ENCODE results near the gene OR4F15. TPM values are rescaled to one million over a fixed set of nuclear protein-coding genes. Genes with fewer than 3 reads are reported as not detected.
"Not testable (repeated sequence)": the region's sequence is repeated elsewhere in the genome, so short reads cannot be mapped to it uniquely, and the experiment has no call there.

Gene OR4F15
- total RNA-seq, 2 donors from 2014 or later = not detected

GRCh38 chr15:101773496-101774100 is 38.4 kb upstream of the OR4F15 start:
- H3K9ac ChIP-seq (ENCODE audit: low read depth in 2 of 2, low read length in 2 of 2) = no peak overlapping the region
- DNase-seq = no peak
- no peaks in the 10 kb centered on the region for H3K27me3 ChIP-seq
- no peaks in the 10 kb centered on the region for H3K9me3 ChIP-seq
- H3K4me3 ChIP-seq = no peak overlapping the region
- no peaks in the 10 kb centered on the region for H3K4me1 ChIP-seq
- no peak for TF ChIP-seq CTCF (IDR thresholded peaks at IDR 0.05)
- no peak overlapping the region for H3K27ac ChIP-seq
- no peaks in the 10 kb centered on the region for H3K36me3 ChIP-seq
- intact Hi-C loops (cut with DNase I) = no loop called here

GRCh38 chr15:101775136-101775535 is 36.9 kb upstream of the OR4F15 start:
- H3K27me3 ChIP-seq = no peaks in the 10 kb centered on the region
- no peak overlapping the region for H3K9ac ChIP-seq (ENCODE audit: low read depth in 2 of 2, low read length in 2 of 2)
- DNase-seq = no peak
- H3K9me3 ChIP-seq = no peaks in the 10 kb centered on the region
- no peak overlapping the region for H3K27ac ChIP-seq
- intact Hi-C loops (cut with DNase I) = no loop called here
- H3K4me1 ChIP-seq = no peaks in the 10 kb centered on the region
- TF ChIP-seq CTCF (IDR thresholded peaks at IDR 0.05) = no peak
- no peaks in the 10 kb centered on the region for H3K36me3 ChIP-seq
- H3K4me3 ChIP-seq = no peak overlapping the region

- DNase-seq; H3K9ac ChIP-seq (ENCODE audit: low read depth in 2 of 2, low read length in 2 of 2); intact Hi-C loops (cut with DNase I); H3K9me3 ChIP-seq; H3K4me3 ChIP-seq; H3K27ac ChIP-seq; H3K4me1 ChIP-seq; H3K27me3 ChIP-seq; H3K36me3 ChIP-seq: not testable (repeated sequence)
These were observed 33.4 kb upstream of the OR4F15 start for GRCh38 chr15:101778576-101778975.

GRCh38 chr15:101780225-101780624 is 31.8 kb upstream of the OR4F15 start:
- H3K4me3 ChIP-seq; H3K27ac ChIP-seq; intact Hi-C loops (cut with DNase I); H3K9me3 ChIP-seq; H3K9ac ChIP-seq (ENCODE audit: low read depth in 2 of 2, low read length in 2 of 2); H3K27me3 ChIP-seq; H3K4me1 ChIP-seq; DNase-seq; H3K36me3 ChIP-seq: not testable (repeated sequence)

- DNase-seq = no peak
- intact Hi-C loops (cut with DNase I) = no loop called here
- no peaks in the 10 kb centered on the region for H3K27me3 ChIP-seq
- H3K9me3 ChIP-seq = no peaks in the 10 kb centered on the region
- no peak for TF ChIP-seq CTCF (IDR thresholded peaks at IDR 0.05)
- no peaks in the 10 kb centered on the region for H3K36me3 ChIP-seq
- no peak overlapping the region for H3K27ac ChIP-seq
- H3K9ac ChIP-seq (ENCODE audit: low read depth in 2 of 2, low read length in 2 of 2) = no peak overlapping the region
- no peaks in the 10 kb centered on the region for H3K4me1 ChIP-seq
- H3K4me3 ChIP-seq = no peak overlapping the region
These were observed 30.1 kb upstream of the OR4F15 start for GRCh38 chr15:101781928-101782327.

GRCh38 chr15:101784644-101785043 is 27.4 kb upstream of the OR4F15 start:
- TF ChIP-seq CTCF (IDR thresholded peaks at IDR 0.05) = no peak
- Histone ChIP-seq H3K4me3 (no peak overlapping the region), H3K27ac (no peak overlapping the region), H3K9ac (ENCODE audit: low read depth in 2 of 2, low read length in 2 of 2) (no peak overlapping the region), H3K27me3 (no peaks in the 10 kb centered on the region), H3K36me3 (no peaks in the 10 kb centered on the region), H3K4me1 (no peaks in the 10 kb centered on the region), H3K9me3 (no peaks in the 10 kb centered on the region)
- intact Hi-C loops (cut with DNase I) = no loop called here
- DNase-seq = no peak

GRCh38 chr15:101786422-101786821 is 25.6 kb upstream of the OR4F15 start:
- H3K9ac ChIP-seq (ENCODE audit: low read depth in 2 of 2, low read length in 2 of 2); H3K36me3 ChIP-seq; H3K4me3 ChIP-seq; H3K27me3 ChIP-seq; intact Hi-C loops (cut with DNase I); DNase-seq; H3K4me1 ChIP-seq; H3K27ac ChIP-seq; H3K9me3 ChIP-seq: not testable (repeated sequence)

- H3K9ac ChIP-seq (ENCODE audit: low read depth in 2 of 2, low read length in 2 of 2); H3K27me3 ChIP-seq; H3K9me3 ChIP-seq; intact Hi-C loops (cut with DNase I); H3K4me1 ChIP-seq; H3K36me3 ChIP-seq; H3K4me3 ChIP-seq; H3K27ac ChIP-seq; DNase-seq: not testable (repeated sequence)
These were observed 24.0 kb upstream of the OR4F15 start for GRCh38 chr15:101788001-101788400.

- DNase-seq; H3K9ac ChIP-seq (ENCODE audit: low read depth in 2 of 2, low read length in 2 of 2); H3K4me1 ChIP-seq; intact Hi-C loops (cut with DNase I); H3K4me3 ChIP-seq; H3K27me3 ChIP-seq; H3K36me3 ChIP-seq; H3K9me3 ChIP-seq; H3K27ac ChIP-seq: not testable (repeated sequence)
These were observed 23.3 kb upstream of the OR4F15 start for GRCh38 chr15:101788503-101789269.

- H3K27me3 ChIP-seq; H3K9ac ChIP-seq (ENCODE audit: low read depth in 2 of 2, low read length in 2 of 2); H3K4me3 ChIP-seq; DNase-seq; H3K27ac ChIP-seq; H3K4me1 ChIP-seq; intact Hi-C loops (cut with DNase I); H3K9me3 ChIP-seq; H3K36me3 ChIP-seq: not testable (repeated sequence)
These were observed 21.3 kb upstream of the OR4F15 start for GRCh38 chr15:101790748-101791147.
